Gastroesophageal sphincter (tissue), 4 donors: Measurements from ENCODE around the gene ARHGAP26. TPM values are rescaled to one million over a fixed set of nuclear protein-coding genes. Genes with fewer than 3 reads are reported as not detected.

Experiments used
- ATAC-seq: fragments of 150-250 bp; one replicate; pipeline ENCODE4 v1.9.1; 2016; ENCODE audit warnings: mild to moderate bottlenecking, moderate library complexity
- H3K27ac ChIP-seq, 4 donors: fragments of 200-600 bp; sonication (generic) in 3 of 4; 1 replicate in 3 of 4; 2 replicates in 1 of 4; pipeline ENCODE4 v1.5.1; 2016 to 2019
- H3K27me3 ChIP-seq: fragments of 200-600 bp; sonication (generic); one replicate; pipeline ENCODE4 v1.5.1; 2019
- H3K36me3 ChIP-seq, 2 donors: fragments of 200-600 bp; sonication (generic); one replicate each; pipeline ENCODE4 v1.5.1; 2019; ENCODE audit warnings: control low read depth in 1 of 2
- H3K4me1 ChIP-seq, 3 donors: fragments of 200-600 bp; sonication (generic); 1 replicate in 2 of 3; 2 replicates in 1 of 3; pipeline ENCODE4 v1.5.1; 2016 to 2019; ENCODE audit warnings: control low read depth in 2 of 3
- H3K4me3 ChIP-seq, 2 donors: fragments of 200-600 bp; sonication (generic); one replicate each; pipeline ENCODE4 v1.5.1; 2019; ENCODE audit warnings: mild to moderate bottlenecking in 1 of 2, moderate library complexity in 1 of 2
- H3K9me3 ChIP-seq, 3 donors: fragments of 200-600 bp; sonication (generic); one replicate each; pipeline ENCODE4 v1.5.1; 2017 to 2019; ENCODE audit warnings: control low read depth in 2 of 3
- CTCF ChIP-seq, 4 experiments: fragments of 200-600 bp in 2 of 4; fragments of 450-650 bp in 2 of 4; sonication (generic) in 1 of 4; IDR thresholded peaks; one replicate each; pipeline ENCODE4 v1.5.1; 2017 to 2019; ENCODE audit warnings: antibody characterized with exemption in 4 of 4, mild to moderate bottlenecking in 2 of 4, moderate library complexity in 2 of 4
- EP300 ChIP-seq: sonication (generic); formaldehyde crosslinking; IDR thresholded peaks from one replicate; pipeline ENCODE4 v1.6.1; 2017; ENCODE audit warnings: antibody characterized with exemption, mild to moderate bottlenecking
- POLR2A ChIP-seq, 2 donors: fragments of 450-650 bp; IDR thresholded peaks; one replicate each; pipeline ENCODE4 v1.6.1; 2017; ENCODE audit warnings: antibody characterized with exemption in 2 of 2, mild to moderate bottlenecking in 2 of 2, moderate library complexity in 1 of 2
- POLR2AphosphoS5 ChIP-seq: sonication (generic); formaldehyde crosslinking; IDR thresholded peaks from one replicate; pipeline ENCODE4 v1.6.1; 2017; ENCODE audit warnings: antibody characterized with exemption
- WGBS, 2 donors: methylation state at CpG; one replicate each; pipeline ENCODE4 v1.1.5; 2018; ENCODE audit warnings: low coverage in 1 of 2; 5-methylcytosine and 5-hydroxymethylcytosine counted together
- total RNA-seq, 4 donors: library from RNA; depleted of rRNA; stranded (reverse); fragments of >200 nt; gene quantifications; one replicate each; pipeline ENCODE4 v1.1.0, GENCODE V29; 2016

ARHGAP26 gene
- total RNA-seq, 4 donors from 2014 or later, result 15.2 to 41.7 (median 31.7) TPM

DNA sequence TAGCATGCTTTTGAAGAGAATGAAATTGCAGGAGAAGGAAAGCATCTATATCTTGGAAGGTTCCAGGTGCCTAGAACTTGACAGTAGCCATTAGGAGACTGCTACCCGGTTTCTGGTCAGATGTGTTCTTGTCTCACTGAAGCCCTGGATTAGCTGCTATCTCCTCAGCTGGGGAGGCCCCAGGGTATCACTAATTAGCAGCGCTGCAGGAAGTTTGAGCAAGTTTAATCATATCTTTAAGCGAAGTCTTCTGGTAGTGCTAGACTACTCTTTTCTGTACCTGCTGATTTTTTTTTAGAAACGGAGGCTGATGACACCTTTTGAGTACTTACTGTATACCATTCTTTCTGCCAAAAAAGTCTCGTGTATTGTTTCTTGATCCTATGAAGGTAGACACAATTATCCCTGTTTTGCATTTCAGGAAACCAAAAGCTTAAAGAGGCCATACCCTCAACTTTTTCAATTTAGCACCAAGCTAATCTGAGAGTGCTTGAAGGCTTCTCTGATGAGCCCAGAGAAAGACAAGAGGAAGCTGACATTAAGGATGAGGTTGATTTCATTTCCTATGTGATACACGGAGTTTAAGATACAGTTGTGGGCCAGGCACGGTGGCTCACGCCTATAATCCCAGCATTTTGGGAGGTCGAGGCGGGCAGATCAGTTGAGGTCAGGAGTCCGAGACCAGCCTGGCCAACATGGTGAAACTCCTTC is 201.3 kb downstream of the ARHGAP26 start:
- H3K4me3 ChIP-seq, result no peak overlapping the region
- no peak for ATAC-seq
- TF ChIP-seq POLR2A (IDR thresholded peaks at IDR 0.05) (no peak), CTCF (IDR thresholded peaks at IDR 0.05) (no peak), EP300 (no peak), POLR2AphosphoS5 (no peak)
- 83 to 90% methylated on average over 2 to 9 of the region's 11 CpGs for WGBS, 2 donors
- H3K27ac ChIP-seq, result no peak overlapping the region
- no peaks in the 10 kb centered on the region for H3K4me1 ChIP-seq
- H3K9me3 ChIP-seq, result no peaks in the 10 kb centered on the region
- no peaks in the 10 kb centered on the region for H3K27me3 ChIP-seq
- H3K36me3 ChIP-seq, result no peaks in the 10 kb centered on the region

GRCh38 chr5:142972064-142972570 is 201.9 kb downstream of the ARHGAP26 start:
- H3K4me3 ChIP-seq, result no peak overlapping the region
- TF ChIP-seq CTCF (IDR thresholded peaks at IDR 0.05), result no peak
- TF ChIP-seq EP300, result no peak
- no peak for TF ChIP-seq POLR2AphosphoS5
- TF ChIP-seq POLR2A (IDR thresholded peaks at IDR 0.05), result no peak
- H3K9me3 ChIP-seq, result no peaks in the 10 kb centered on the region
- ATAC-seq, result no peak
- no peak overlapping the region for H3K27ac ChIP-seq
- H3K27me3 ChIP-seq, result no peaks in the 10 kb centered on the region
- H3K36me3 ChIP-seq, result no peaks in the 10 kb centered on the region
- H3K4me1 ChIP-seq, result no peaks in the 10 kb centered on the region
- 100% methylated on average over 2 of the region's 5 CpGs; no CpG with 5 or more reads in 1 of the 2 donors for WGBS, 2 donors

GRCh38 chr5:142973932-142974331 is 203.8 kb downstream of the ARHGAP26 start:
- H3K9me3 ChIP-seq, result no peaks in the 10 kb centered on the region
- H3K4me3 ChIP-seq, result no peak overlapping the region

GRCh38 chr5:142974409-142974808 is 204.2 kb downstream of the ARHGAP26 start:
- H3K4me3 ChIP-seq, result no peak overlapping the region
- H3K27ac ChIP-seq, result no peak overlapping the region
- ATAC-seq, result no peak
- no peaks in the 10 kb centered on the region for H3K27me3 ChIP-seq
- 60 to 74% methylated on average over 4 of the region's 4 CpGs for WGBS, 2 donors
- H3K36me3 ChIP-seq, result no peaks in the 10 kb centered on the region
- H3K9me3 ChIP-seq, result no peaks in the 10 kb centered on the region
- H3K4me1 ChIP-seq, result peaks cover 0 to 3% (median 0%) of the 10 kb centered on the region in 3 donors
- TF ChIP-seq POLR2AphosphoS5 (no peak), POLR2A (IDR thresholded peaks at IDR 0.05) (no peak), CTCF (IDR thresholded peaks at IDR 0.05) (no peak), EP300 (no peak)

More at GRCh38 chr5:142973932-142974331, 203.8 kb downstream of the ARHGAP26 start:
- Histone ChIP-seq H3K27me3 (no peaks in the 10 kb centered on the region), H3K4me1 (no peaks in the 10 kb centered on the region), H3K27ac (no peak overlapping the region), H3K36me3 (no peaks in the 10 kb centered on the region)
- WGBS, 2 donors, result 60 to 100% methylated on average over 1 to 3 of the region's 3 CpGs
- TF ChIP-seq EP300 (no peak), POLR2AphosphoS5 (no peak), POLR2A (IDR thresholded peaks at IDR 0.05) (no peak), CTCF (IDR thresholded peaks at IDR 0.05) (no peak)
- ATAC-seq, result no peak

DNA sequence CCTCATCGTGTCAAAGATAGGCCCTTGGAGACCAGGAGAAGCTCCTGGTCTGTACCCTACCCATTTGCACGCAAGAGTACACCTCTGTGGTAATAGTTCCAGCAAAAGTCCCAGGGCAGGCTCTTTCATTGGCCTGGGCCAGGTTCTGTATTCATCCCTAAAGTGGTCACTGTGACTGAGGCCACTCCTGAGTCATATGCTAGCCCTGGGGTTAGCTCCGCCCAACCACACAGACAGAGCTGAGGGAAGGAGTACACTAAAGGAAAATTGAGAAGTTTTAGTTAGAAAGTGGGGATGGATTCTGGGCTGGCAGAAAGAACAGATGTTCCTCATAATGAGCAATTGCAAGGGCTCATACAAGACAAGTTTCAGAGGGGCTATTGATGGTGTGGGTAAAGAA is 206.7 kb downstream of the ARHGAP26 start:
- Histone ChIP-seq H3K4me3 (no peak overlapping the region), H3K27ac (no peak overlapping the region), H3K36me3 (no peaks in the 10 kb centered on the region), H3K4me1 (peaks cover 9 to 21% (median 9%) of the 10 kb centered on the region in 3 donors), H3K9me3 (no peaks in the 10 kb centered on the region), H3K27me3 (no peaks in the 10 kb centered on the region)
- WGBS, 2 donors, result 100% methylated on average over 1 of the region's 3 CpGs; no CpG with 5 or more reads in 1 of the 2 donors
- no peak for ATAC-seq
- TF ChIP-seq POLR2A (IDR thresholded peaks at IDR 0.05) (no peak), CTCF (IDR thresholded peaks at IDR 0.05) (no peak), EP300 (no peak), POLR2AphosphoS5 (no peak)
